HepG2 (cell line): ENCODE measurements around the gene CLIC1. TPM values are rescaled to one million over a fixed set of nuclear protein-coding genes. Genes with fewer than 3 reads are reported as not detected.

ENCODE experiments used
- ATAC-seq: fragments of 200-7000 bp; cut with Tn5 transposase; 3 replicates; pipeline ENCODE4 v1.9.1; 2020; ENCODE audit warnings: mild to moderate bottlenecking, moderate library complexity
- BruUV-seq: library from RNA; stranded (reverse); fragments of 400-500 nt; replicated peaks from 2 replicates; lab custom pipeline; 2021; lab: Mats Ljungman, UMichigan
- CTCF ChIA-PET: fragments of 300-600 bp; formaldehyde crosslinking; extraction: SDS; loops from one replicate; lab custom pipeline; 2021; ENCODE audit warnings: low total read pairs, inconsistent platforms, low intra/inter-chr PET ratio; lab: Yijun Ruan, JAX
- POLR2A ChIA-PET: fragments of 350-600 bp; sonication (Branson Sonifier 250); formaldehyde crosslinking; loops from one replicate; lab custom pipeline; 2020; ENCODE audit warnings: antibody characterized with exemption, inconsistent platforms; lab: Yijun Ruan, JAX
- DNase-seq: peaks from one replicate; pipeline ENCODE4 v3.0.0-alpha.2; 2015; ENCODE audit warnings: low spot score
- FAIRE-seq: peaks from 3 replicates; lab custom pipeline; 2011; peaks lifted over from hg19 to GRCh38; lab: Jason Lieb, UNC
- H2AFZ ChIP-seq: one replicate; pipeline ENCODE4 v1.6.1; 2011; ENCODE audit warnings: low read length, inconsistent platforms
- H3K27ac ChIP-seq: fragments of 300-600 bp; 3 replicates; pipeline ENCODE4 v1.8.0; 2011; ENCODE audit warnings: mixed run types, mild to moderate bottlenecking, mixed read lengths, low read length, inconsistent platforms; ENCODE audit not compliant: insufficient read depth; ENCODE audit errors: extremely low read length
- H3K27me3 ChIP-seq, 2 experiments: fragments of 200-600 bp in 1 of 2; 2 replicates in 1 of 2; 3 replicates in 1 of 2; pipeline versions ENCODE4 v1.6.0 to v1.8.0; 2011; ENCODE audit warnings: low read length in 2 of 2, mild to moderate bottlenecking in 2 of 2, moderate library complexity in 2 of 2, inconsistent platforms in 1 of 2; ENCODE audit not compliant: insufficient read depth in 2 of 2, control insufficient read depth in 1 of 2
- H3K36me3 ChIP-seq, 2 experiments: fragments of 200-600 bp in 1 of 2; replicated peaks in 1 of 2; 2 replicates in 1 of 2; 3 replicates in 1 of 2; pipeline versions ENCODE4 v1.5.1 to v1.8.0; 2011; ENCODE audit warnings: low read length in 2 of 2, inconsistent platforms in 1 of 2; ENCODE audit not compliant: insufficient read depth in 2 of 2, control insufficient read depth in 1 of 2
- H3K4me1 ChIP-seq: 2 replicates; pipeline ENCODE4 v1.5.1; 2012; ENCODE audit warnings: low read length, inconsistent platforms; ENCODE audit not compliant: insufficient read depth
- H3K4me2 ChIP-seq: 2 replicates; pipeline ENCODE4 v1.6.0; 2011; ENCODE audit warnings: low read depth, low read length, inconsistent platforms
- H3K4me3 ChIP-seq, 3 experiments: fragments of 200-600 bp in 1 of 3; sonication (generic), shearing (Covaris generic) in 1 of 3; replicated peaks in 1 of 3; 2 replicates each; pipeline ENCODE4 v1.5.1; 2011 to 2016; ENCODE audit warnings: low read length in 3 of 3, inconsistent platforms in 2 of 3, low read depth in 2 of 3, mild to moderate bottlenecking in 2 of 3, control low read depth in 1 of 3, mixed read lengths in 1 of 3; ENCODE audit not compliant: insufficient read depth in 1 of 3
- H3K79me2 ChIP-seq: one replicate; pipeline ENCODE4 v1.6.1; 2011; ENCODE audit warnings: low read length, inconsistent platforms; ENCODE audit not compliant: insufficient read depth
- H3K9ac ChIP-seq: 2 replicates; pipeline ENCODE4 v1.6.0; 2011; ENCODE audit warnings: mild to moderate bottlenecking, low read depth, low read length, inconsistent platforms; ENCODE audit not compliant: insufficient read depth
- H3K9me3 ChIP-seq: 2 replicates; pipeline ENCODE4 v1.5.1; 2012; ENCODE audit warnings: mild to moderate bottlenecking, low read length
- H4K20me1 ChIP-seq: 2 replicates; pipeline ENCODE4 v1.6.0; 2011; ENCODE audit warnings: inconsistent platforms, mild to moderate bottlenecking, low read length, moderate library complexity; ENCODE audit not compliant: insufficient read depth
- HDAC2 ChIP-seq: sonication (generic); formaldehyde crosslinking; IDR thresholded peaks from 2 replicates; pipeline ENCODE4 v1.4.0; 2020; ENCODE audit warnings: missing genetic modification reagents
- HINFP ChIP-seq: sonication (generic); formaldehyde crosslinking; IDR thresholded peaks from 2 replicates; pipeline ENCODE4 v1.4.0; 2020; ENCODE audit warnings: low read depth, mild to moderate bottlenecking, missing genetic modification reagents
- NPAS2 ChIP-seq: sonication (generic); formaldehyde crosslinking; IDR thresholded peaks from 2 replicates; pipeline ENCODE4 v1.8.0; 2022; ENCODE audit warnings: mild to moderate bottlenecking, missing genetic modification reagents, borderline replicate concordance
- RXRA ChIP-seq: sonication (generic); formaldehyde crosslinking; IDR thresholded peaks from 2 replicates; pipeline ENCODE4 v1.5.1; 2020; ENCODE audit warnings: missing genetic modification reagents
- TMF1 ChIP-seq: sonication (generic); formaldehyde crosslinking; IDR thresholded peaks from 2 replicates; pipeline ENCODE4 v1.8.1; 2022; ENCODE audit warnings: low read depth, missing genetic modification reagents
- ZMAT3 ChIP-seq: sonication (generic); formaldehyde crosslinking; conservative IDR thresholded peaks from 2 replicates; pipeline ENCODE4 v1.7.0; 2021; ENCODE audit warnings: missing genetic modification reagents
- ZNF253 ChIP-seq: sonication (generic); formaldehyde crosslinking; IDR thresholded peaks from 2 replicates; pipeline ENCODE4 v1.8.0; 2022; ENCODE audit warnings: mild to moderate bottlenecking, missing genetic modification reagents, borderline replicate concordance
- ZNF260 ChIP-seq: sonication (generic); formaldehyde crosslinking; IDR thresholded peaks from 2 replicates; pipeline ENCODE4 v1.4.0; 2020; ENCODE audit warnings: missing genetic modification reagents, low read depth, mild to moderate bottlenecking, borderline replicate concordance
- ZNF343 ChIP-seq: sonication (generic); formaldehyde crosslinking; IDR thresholded peaks from 2 replicates; pipeline ENCODE4 v1.4.0; 2020; ENCODE audit warnings: mild to moderate bottlenecking, missing genetic modification reagents
- ZNF367 ChIP-seq: sonication (generic); formaldehyde crosslinking; IDR thresholded peaks from 2 replicates; pipeline ENCODE4 v1.4.0; 2020; ENCODE audit warnings: missing genetic modification reagents, borderline replicate concordance
- ZNF552 ChIP-seq: sonication (generic); formaldehyde crosslinking; IDR thresholded peaks from 2 replicates; pipeline ENCODE4 v1.9.0; 2022; ENCODE audit warnings: missing genetic modification reagents, mild to moderate bottlenecking, borderline replicate concordance
- ZNF556 ChIP-seq: sonication (generic); formaldehyde crosslinking; IDR thresholded peaks from 2 replicates; pipeline ENCODE4 v1.4.0; 2020; ENCODE audit warnings: mild to moderate bottlenecking, missing genetic modification reagents, borderline replicate concordance
- ZNF878 ChIP-seq: sonication (generic); formaldehyde crosslinking; IDR thresholded peaks from 2 replicates; pipeline ENCODE4 v1.8.1; 2023; ENCODE audit warnings: mild to moderate bottlenecking, missing genetic modification reagents, moderate library complexity
- WGBS: methylation state at CpG from one replicate; pipeline ENCODE4 v1.1.6; 2017; ENCODE audit warnings: low lambda C conversion rate; 5-methylcytosine and 5-hydroxymethylcytosine counted together
- in situ Hi-C: cut with HindIII; loops from 2 replicates; pipeline ENCODE4 v1.10.0; 2017; ENCODE audit warnings: low pct_unique_long_range_greater_than_20kb; ENCODE audit not compliant: extremely low pct_ligation_motif_present
- intact Hi-C: fragments of 100-400 bp; cut with micrococcal nuclease; formaldehyde crosslinking; loops from one replicate; pipeline ENCODE4 v1.10.0; 2022; ENCODE audit not compliant: unreplicated experiment
- polyA plus RNA-seq, 8 experiments: library from polyadenylated mRNA; depleted of rRNA in 3 of 8; stranded (reverse) in 7 of 8; unstranded in 1 of 8; fragments of >200 nt; fragmentation: Illumina TruSeq in 4 of 8; extraction: Trizol in 4 of 8; gene quantifications; 2 replicates each; pipeline versions ENCODE4 v1.2.1 to v1.2.3, GENCODE V29; 2011 to 2016; ENCODE audit warnings: low read depth in 4 of 8, missing spikeins in 1 of 8, mixed read lengths in 1 of 8; ENCODE audit not compliant: insufficient read depth in 1 of 8
- total RNA-seq, 5 experiments: library from RNA; depleted of rRNA; stranded (reverse); fragments of >200 nt; fragmentation: Illumina TruSeq; extraction: Trizol; gene quantifications; 2 replicates each; pipeline ENCODE4 v1.2.3, GENCODE V29; 2016; ENCODE audit warnings: low read depth in 1 of 5
- TF ChIP-seq, protein P1 (sequence below): sonication (generic); formaldehyde crosslinking; IDR thresholded peaks from 2 replicates; pipeline ENCODE4 v1.5.0; 2020; ENCODE audit warnings: mild to moderate bottlenecking, low read depth, missing genetic modification reagents, borderline replicate concordance
- TF ChIP-seq, protein P2 (sequence below): sonication (generic); formaldehyde crosslinking; IDR thresholded peaks from 2 replicates; pipeline ENCODE4 v1.5.0; 2020; ENCODE audit warnings: missing genetic modification reagents, mild to moderate bottlenecking, borderline replicate concordance

Gene CLIC1
- total and polyA plus RNA-seq, 2 of the 13 experiments (the other 11 are each of a cell fraction or from before 2014, with no cell fraction given): 602 to 891 TPM

- peak overlapping the region; percentile 62; the same call in 1 of the 2 replicates for H3K9ac ChIP-seq
- CTCF ChIA-PET: no interaction called here
- no peaks in the 10 kb centered on the region for H4K20me1 ChIP-seq
- peaks cover 27 to 32% of the 10 kb centered on the region in 2 experiments for H3K36me3 ChIP-seq
- peak overlapping the region; percentile 88 for H3K4me2 ChIP-seq
- no peaks in the 10 kb centered on the region for H3K79me2 ChIP-seq
- no peaks in the 10 kb centered on the region for H3K27me3 ChIP-seq
- intact Hi-C loops: loop anchor here (10.0 kb wide), 1 partner anchor 147 kb away; the partner anchor contains the start of gene C2
- no peak overlapping the region for H2AFZ ChIP-seq
- POLR2A ChIA-PET: interaction anchor here (0.9 to 8.2 kb wide), 28 partner anchors 8 to 236 kb away, joined by 3 to 66 read pairs (median 6); partner anchors contain the start of genes ABHD16A, BAG6, C6orf47 and CFB
- in situ Hi-C loops: no loop called here
- 97% methylated on average over 5 of the region's 5 CpGs for WGBS
- peak overlapping the region; percentile 70 for H3K27ac ChIP-seq
- TSS peak; percentile 60 for BruUV-seq
- no peak for DNase-seq
- peaks cover 55% of the 10 kb centered on the region for H3K4me1 ChIP-seq
- no peaks in the 10 kb centered on the region for H3K9me3 ChIP-seq
- peak overlapping the region in 1 of 3 experiments; percentile 72; a peak in 1 of 6 replicates for H3K4me3 ChIP-seq
- no peak for ATAC-seq
- FAIRE-seq: no peak
- TF ChIP-seq ZNF552 (CRISPR knock-in tag) (no peak), ZMAT3 (CRISPR knock-in tag) (0 out of 2 replicates have a peak, but pooled peaks have one; percentile 27), NPAS2 (no peak), ZNF878 (CRISPR knock-in tag) (no peak), TMF1 (0 out of 2 replicates have a peak, but pooled peaks have one; percentile 24), HINFP (CRISPR knock-in tag) (no peak), ZNF556 (0 out of 2 replicates have a peak, but pooled peaks have one; percentile 2), ZNF343 (CRISPR knock-in tag) (peak; percentile 50; the same call in 1 of the 2 replicates), HDAC2 (no peak), ZNF253 (0 out of 2 replicates have a peak, but pooled peaks have one; percentile 29), ZNF367 (CRISPR knock-in tag) (no peak), RXRA (no peak), ZNF260 (CRISPR knock-in tag) (no peak)
- TF ChIP-seq, protein P1, sequence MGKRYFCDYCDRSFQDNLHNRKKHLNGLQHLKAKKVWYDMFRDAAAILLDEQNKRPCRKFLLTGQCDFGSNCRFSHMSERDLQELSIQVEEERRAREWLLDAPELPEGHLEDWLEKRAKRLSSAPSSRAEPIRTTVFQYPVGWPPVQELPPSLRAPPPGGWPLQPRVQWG (CRISPR knock-in tag): no peak
- TF ChIP-seq, protein P2, sequence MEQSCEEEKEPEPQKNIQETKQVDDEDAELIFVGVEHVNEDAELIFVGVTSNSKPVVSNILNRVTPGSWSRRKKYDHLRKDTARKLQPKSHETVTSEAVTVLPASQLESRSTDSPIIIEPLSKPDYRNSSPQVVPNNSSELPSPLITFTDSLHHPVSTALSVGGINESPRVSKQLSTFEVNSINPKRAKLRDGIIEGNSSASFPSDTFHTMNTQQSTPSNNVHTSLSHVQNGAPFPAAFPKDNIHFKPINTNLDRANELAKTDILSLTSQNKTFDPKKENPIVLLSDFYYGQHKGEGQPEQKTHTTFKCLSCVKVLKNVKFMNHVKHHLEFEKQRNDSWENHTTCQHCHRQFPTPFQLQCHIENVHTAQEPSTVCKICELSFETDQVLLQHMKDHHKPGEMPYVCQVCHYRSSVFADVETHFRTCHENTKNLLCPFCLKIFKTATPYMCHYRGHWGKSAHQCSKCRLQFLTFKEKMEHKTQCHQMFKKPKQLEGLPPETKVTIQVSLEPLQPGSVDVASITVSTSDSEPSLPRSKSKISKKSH: no peak
Observed at GRCh38 chr6:31777667-31778050, 41.3 kb upstream of the CLIC1 start.
